Stimulated activated CD4-positive, alpha-beta T cell treated with anti-CD3 and anti-CD28 coated beads, Interleukin-1b, Interleukin-23, amount 100 ng/mL, for 48 hours (primary cell): ENCODE measurements around the gene ZBTB21.

Source experiments
- DNase-seq: peaks from one replicate; pipeline ENCODE4 v3.0.0-alpha.2; 2020

Gene ZBTB21

GRCh38 chr21:41948901-41949300 lies 61.3 kb downstream of the ZBTB21 start:
- DNase-seq: no peak

DNA sequence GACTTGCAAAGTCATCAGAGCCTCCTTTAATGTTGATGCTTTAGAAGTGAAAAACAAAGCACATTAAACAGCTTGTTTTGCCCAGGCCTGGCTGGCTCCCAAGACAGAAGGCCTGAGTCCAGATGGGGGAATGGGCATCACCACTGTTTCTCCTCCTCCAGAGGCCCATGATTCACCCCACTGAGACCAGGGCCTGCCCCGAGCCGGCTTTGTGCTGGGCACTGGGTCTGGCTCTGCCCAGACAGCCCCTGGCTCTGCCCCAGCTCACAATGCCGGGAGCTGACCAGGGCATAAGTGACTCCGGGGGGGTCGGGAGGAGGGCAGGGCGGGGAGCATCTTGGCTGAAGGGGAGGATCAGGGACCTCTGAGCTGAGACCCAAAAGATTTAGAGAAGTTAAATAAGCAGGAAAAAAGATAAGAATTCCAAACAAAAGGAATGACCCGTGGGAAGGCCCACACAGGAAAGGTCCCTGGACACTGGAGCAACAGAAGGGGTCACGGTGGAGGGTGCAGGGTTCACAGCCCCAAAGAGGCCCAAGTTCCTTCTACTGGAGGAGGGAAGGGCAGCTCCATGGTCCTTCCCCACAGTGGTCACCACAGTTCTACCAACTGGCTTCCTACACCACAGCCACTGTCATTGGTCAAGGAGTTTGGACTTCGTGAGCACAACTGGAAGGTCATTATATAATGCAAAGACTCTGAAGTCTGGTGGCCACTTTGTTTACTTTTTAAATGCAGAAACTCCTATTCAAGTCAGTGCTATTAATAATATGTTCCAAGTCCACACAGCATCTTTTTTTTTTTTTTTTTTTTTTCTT lies 61.9 kb downstream of the ZBTB21 start:
- DNase-seq: no peak

GRCh38 chr21:41945982-41946381 lies 64.2 kb downstream of the ZBTB21 start:
- DNase-seq: no peak

DNA sequence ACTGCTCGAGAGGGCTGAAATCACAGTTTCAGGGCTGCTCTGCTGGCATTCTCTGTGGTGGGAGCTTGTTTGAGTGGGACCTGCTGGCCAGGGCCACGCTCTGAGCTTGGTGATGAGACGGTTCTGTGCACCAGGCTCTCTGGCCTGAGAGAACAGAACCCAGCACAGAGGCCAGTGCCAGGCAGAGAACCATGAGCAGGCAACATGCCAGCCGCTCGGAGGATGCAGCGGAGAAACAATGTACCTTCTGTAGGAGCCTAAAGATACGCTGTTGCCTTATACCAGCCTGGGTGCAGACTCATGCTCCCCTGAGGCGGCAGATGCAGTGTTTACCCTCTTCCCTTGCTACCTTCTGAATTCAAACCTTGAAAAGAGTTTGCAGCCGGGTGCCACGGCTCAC lies 66.3 kb downstream of the ZBTB21 start:
- no peak for DNase-seq

GRCh38 chr21:41942457-41942856 lies 67.7 kb downstream of the ZBTB21 start:
- DNase-seq: no peak

- no peak for DNase-seq
Observed at GRCh38 chr21:41941941-41942340, 68.2 kb downstream of the ZBTB21 start.

DNA sequence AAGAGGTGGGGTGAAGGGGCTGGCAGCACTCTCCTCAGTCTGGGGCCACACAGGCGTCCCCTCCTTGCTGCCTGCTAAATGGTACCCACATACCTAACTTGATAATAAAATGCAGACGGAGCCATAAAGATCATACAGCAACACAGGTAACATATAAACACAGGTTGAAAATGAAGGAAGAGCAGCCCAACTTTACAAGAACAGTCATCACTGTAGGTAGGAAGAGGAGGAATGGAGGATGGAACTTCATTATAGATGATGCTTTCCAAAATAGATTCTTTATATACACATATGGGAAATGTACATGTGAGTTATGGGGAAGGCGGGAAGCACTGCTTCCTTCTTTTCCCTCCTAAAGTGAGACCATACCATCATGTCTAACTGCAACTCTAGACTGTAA lies 69.7 kb downstream of the ZBTB21 start:
- no peak for DNase-seq

DNA sequence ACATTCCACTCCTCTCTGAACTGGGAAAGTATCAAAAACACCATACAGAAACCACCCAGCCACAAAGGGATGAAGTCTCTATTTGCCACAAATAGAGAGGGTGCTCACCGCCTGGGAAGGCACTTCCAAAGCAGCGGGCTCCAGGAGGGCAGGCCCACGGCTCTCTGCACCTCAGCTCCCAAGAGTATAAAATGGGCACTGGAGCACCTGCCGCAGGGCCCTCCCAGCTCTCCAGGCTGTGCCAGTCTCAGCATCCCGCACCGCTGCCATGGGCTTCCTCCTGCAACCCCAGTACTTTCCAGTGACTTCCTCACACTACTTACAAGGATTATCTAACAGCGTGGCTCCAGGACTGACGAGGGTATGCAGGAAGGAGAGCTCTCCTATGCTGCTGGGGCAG lies 70.8 kb downstream of the ZBTB21 start:
- DNase-seq: no peak
